Renal cortex interstitium (tissue), 11 donors: ENCODE results near the gene ELMO1. TPM values are rescaled to one million over a fixed set of nuclear protein-coding genes. Genes with fewer than 3 reads are reported as not detected.
"Not testable (repeated sequence)": the region's sequence is repeated elsewhere in the genome, so short reads cannot be mapped to it uniquely, and the experiment has no call there.

Experiments used
- DNase-seq, 11 donors: peaks; one replicate each; pipeline ENCODE4 v3.0.0-alpha.2; 2013; ENCODE audit warnings: low read depth in 9 of 11, low spot score in 4 of 11; ENCODE audit errors: extremely low read depth in 1 of 11
- polyA plus RNA-seq, 3 donors: library from polyadenylated mRNA; unstranded; fragments of 120-200 nt; gene quantifications; one replicate each; pipeline ENCODE4 v1.2.1, GENCODE V29; 2013; ENCODE audit not compliant: insufficient read length in 3 of 3

The ELMO1 gene
- polyA plus RNA-seq, 3 donors, result 9.0 to 11.8 (median 10.9) TPM

GRCh38 chr7:36979810-36980248, 468.8 kb downstream of the ELMO1 start:
- no peak for DNase-seq

- DNase-seq, result peak in 1 of 11 donors; percentile 31
These were observed 470.2 kb downstream of the ELMO1 start for GRCh38 chr7:36978461-36978860.

GRCh38 chr7:36977878-36978277, 470.8 kb downstream of the ELMO1 start:
- DNase-seq, result no peak

GRCh38 chr7:36973534-36973933, 475.1 kb downstream of the ELMO1 start:
- DNase-seq, result not testable (repeated sequence)

GRCh38 chr7:36972140-36972518, 476.5 kb downstream of the ELMO1 start:
- DNase-seq, result no peak

GRCh38 chr7:36971515-36972139, 477.0 kb downstream of the ELMO1 start:
- DNase-seq, result peak in 1 of 11 donors; percentile 36

GRCh38 chr7:36970551-36971514, 477.8 kb downstream of the ELMO1 start:
- no peak for DNase-seq

- DNase-seq, result no peak
These were observed 479.3 kb downstream of the ELMO1 start for GRCh38 chr7:36969376-36969775.

GRCh38 chr7:36967387-36967786, 481.3 kb downstream of the ELMO1 start:
- peak in 8 of 11 donors; percentile 35 to 54 (median 50) for DNase-seq

- no peak for DNase-seq
These were observed 482.0 kb downstream of the ELMO1 start for GRCh38 chr7:36966636-36967035.

GRCh38 chr7:36966039-36966438, 482.6 kb downstream of the ELMO1 start:
- no peak for DNase-seq

GRCh38 chr7:36965625-36966024, 483.0 kb downstream of the ELMO1 start:
- DNase-seq, result no peak

GRCh38 chr7:36964297-36964696, 484.4 kb downstream of the ELMO1 start:
- DNase-seq, result no peak

GRCh38 chr7:36962367-36962766, 486.3 kb downstream of the ELMO1 start:
- DNase-seq, result no peak

GRCh38 chr7:36961693-36962092, 487.0 kb downstream of the ELMO1 start:
- no peak for DNase-seq

GRCh38 chr7:36961097-36961496, 487.6 kb downstream of the ELMO1 start:
- DNase-seq, result no peak

GRCh38 chr7:36960105-36960504, 488.6 kb downstream of the ELMO1 start:
- no peak for DNase-seq

GRCh38 chr7:36958111-36958733, 490.4 kb downstream of the ELMO1 start:
- DNase-seq, result no peak

- DNase-seq, result no peak
These were observed 491.0 kb downstream of the ELMO1 start for GRCh38 chr7:36957620-36958019.

GRCh38 chr7:36956814-36957213, 491.9 kb downstream of the ELMO1 start:
- DNase-seq, result no peak
